OCI-LY3 (cell line): ENCODE data around the gene FSCN2.

ENCODE experiments used
- EZH2phosphoT487 ChIP-seq: fragments of 200-600 bp; shearing (Covaris generic); IDR thresholded peaks from 2 replicates; pipeline ENCODE4 v1.6.1; 2018; ENCODE audit warnings: antibody characterized with exemption, mixed run types, low read depth
- TF ChIP-seq, protein P1 (sequence below): fragments of 200-600, 300-600 bp; sonication (generic); IDR thresholded peaks from 2 replicates; pipeline ENCODE4 v1.5.1; 2014; ENCODE audit warnings: antibody characterized with exemption, low read length, low read depth

DNA sequence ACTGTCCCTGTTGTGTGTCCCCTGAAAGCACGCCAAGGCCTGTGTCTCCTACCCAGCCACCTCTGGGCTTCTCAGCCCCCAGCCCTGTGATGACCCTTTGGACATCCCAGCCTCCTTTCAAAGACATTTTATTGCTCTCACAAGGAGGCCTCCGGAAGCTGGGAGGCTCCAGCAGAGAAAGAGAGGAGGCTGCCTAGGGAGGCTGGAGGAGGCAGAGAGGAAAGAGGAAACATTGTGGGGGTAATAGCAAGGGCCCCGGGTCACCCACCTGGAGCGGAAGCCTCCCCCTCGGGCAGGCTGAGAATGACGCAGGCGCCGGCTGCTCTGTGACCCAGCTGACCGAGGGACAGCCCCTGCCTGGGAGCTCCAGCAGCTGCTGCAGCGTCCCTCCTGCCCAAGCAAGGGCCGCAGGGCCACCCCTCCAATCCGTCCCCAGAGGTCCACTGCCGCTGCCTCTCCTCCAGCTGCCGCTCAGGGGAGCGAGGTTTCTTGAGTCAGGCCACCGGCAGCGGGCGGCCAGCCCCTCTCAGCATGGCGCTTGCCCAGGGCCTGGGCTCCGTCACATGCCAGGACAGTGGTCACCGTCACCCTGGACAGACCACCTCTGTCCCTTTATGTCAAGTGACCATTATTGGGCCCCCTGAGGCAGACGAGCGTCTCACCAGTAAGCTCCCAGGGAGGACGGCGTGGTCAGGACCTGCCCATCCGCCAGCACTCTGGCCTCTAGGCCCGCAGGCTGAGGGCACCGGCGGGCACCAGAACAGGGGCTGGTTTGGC, 44.9 kb upstream of the FSCN2 start:
- TF ChIP-seq, protein P1, sequence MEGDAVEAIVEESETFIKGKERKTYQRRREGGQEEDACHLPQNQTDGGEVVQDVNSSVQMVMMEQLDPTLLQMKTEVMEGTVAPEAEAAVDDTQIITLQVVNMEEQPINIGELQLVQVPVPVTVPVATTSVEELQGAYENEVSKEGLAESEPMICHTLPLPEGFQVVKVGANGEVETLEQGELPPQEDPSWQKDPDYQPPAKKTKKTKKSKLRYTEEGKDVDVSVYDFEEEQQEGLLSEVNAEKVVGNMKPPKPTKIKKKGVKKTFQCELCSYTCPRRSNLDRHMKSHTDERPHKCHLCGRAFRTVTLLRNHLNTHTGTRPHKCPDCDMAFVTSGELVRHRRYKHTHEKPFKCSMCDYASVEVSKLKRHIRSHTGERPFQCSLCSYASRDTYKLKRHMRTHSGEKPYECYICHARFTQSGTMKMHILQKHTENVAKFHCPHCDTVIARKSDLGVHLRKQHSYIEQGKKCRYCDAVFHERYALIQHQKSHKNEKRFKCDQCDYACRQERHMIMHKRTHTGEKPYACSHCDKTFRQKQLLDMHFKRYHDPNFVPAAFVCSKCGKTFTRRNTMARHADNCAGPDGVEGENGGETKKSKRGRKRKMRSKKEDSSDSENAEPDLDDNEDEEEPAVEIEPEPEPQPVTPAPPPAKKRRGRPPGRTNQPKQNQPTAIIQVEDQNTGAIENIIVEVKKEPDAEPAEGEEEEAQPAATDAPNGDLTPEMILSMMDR = no peak
- TF ChIP-seq EZH2phosphoT487 = no peak
